AG04450 (cell line): ENCODE data around the gene TBX5. TPM values are rescaled to one million over a fixed set of nuclear protein-coding genes. Genes with fewer than 3 reads are reported as not detected.

ENCODE experiments used
- CTCF ChIA-PET: fragments of 300-600, 350-600 bp; formaldehyde crosslinking; extraction: SDS; loops from one replicate; lab custom pipeline; 2022; ENCODE audit warnings: antibody characterized with exemption, inconsistent platforms; lab: Charles Lee
- POLR2A ChIA-PET: fragments of 350-600 bp; formaldehyde crosslinking; extraction: SDS; loops from one replicate; lab custom pipeline; 2021; ENCODE audit warnings: antibody characterized with exemption, inconsistent platforms; lab: Yijun Ruan, JAX
- DNase-seq: peaks from one replicate; pipeline ENCODE4 v3.0.0-alpha.2; 2011; ENCODE audit warnings: low read depth, low spot score
- H3K27ac ChIP-seq: one replicate; pipeline ENCODE4 v1.5.1; 2012; ENCODE audit warnings: low read depth, low read length, control low read depth
- H3K27me3 ChIP-seq: one replicate; pipeline ENCODE4 v1.6.0; 2012; ENCODE audit warnings: low read length; ENCODE audit not compliant: control insufficient read depth, insufficient read depth
- H3K4me3 ChIP-seq: 2 replicates; pipeline ENCODE4 v1.5.1; 2011; ENCODE audit warnings: mild to moderate bottlenecking, low read depth, low read length, control low read depth
- H3K9me3 ChIP-seq: 2 replicates; pipeline ENCODE4 v1.5.1; 2012; ENCODE audit warnings: low read length; ENCODE audit not compliant: control insufficient read depth, insufficient read depth
- polyA plus RNA-seq: library from polyadenylated mRNA; depleted of rRNA; stranded (reverse); fragments of >200 nt; gene quantifications from 2 replicates; pipeline ENCODE4 v1.2.3, GENCODE V29; 2011
- TF ChIP-seq, protein P1 (sequence below): IDR thresholded peaks from 2 replicates; pipeline ENCODE4 v1.5.1; 2011; ENCODE audit warnings: low read depth, low read length, control low read depth, inconsistent platforms

TBX5 gene
- polyA plus RNA-seq, 1 experiment = 16.8 TPM

DNA sequence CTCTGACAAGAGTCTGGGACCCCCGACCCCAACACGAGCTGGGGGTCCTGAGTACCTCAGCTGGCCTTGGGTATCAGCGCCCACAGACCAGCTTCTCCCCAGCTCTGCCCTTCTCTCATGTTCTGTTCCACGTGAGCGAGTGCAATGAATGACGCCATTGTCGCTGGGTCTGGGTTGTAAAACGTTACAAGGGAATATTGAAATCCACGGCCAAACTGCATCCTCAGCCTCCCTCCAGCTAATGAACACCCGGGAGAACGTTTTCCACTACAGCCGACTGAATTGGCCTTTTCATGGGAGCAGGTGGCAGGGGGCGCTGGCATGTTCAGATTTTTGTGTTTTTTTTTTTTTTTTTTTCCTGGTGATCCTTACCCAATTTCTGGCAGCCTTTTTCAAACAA, 34.7 kb downstream of the TBX5 start:
- DNase-seq = no peak
- Histone ChIP-seq H3K4me3 (no peak overlapping the region), H3K9me3 (no peaks in the 10 kb centered on the region), H3K27ac (no peak overlapping the region), H3K27me3 (no peaks in the 10 kb centered on the region)
- ChIA-PET POLR2A (no interaction called here), CTCF (interaction anchor here (0.7 to 1.9 kb wide), 4 partner anchors 63 to 391 kb away, joined by 3 to 6 read pairs (median 4); no protein-coding TSS in a partner anchor)
- TF ChIP-seq, protein P1, sequence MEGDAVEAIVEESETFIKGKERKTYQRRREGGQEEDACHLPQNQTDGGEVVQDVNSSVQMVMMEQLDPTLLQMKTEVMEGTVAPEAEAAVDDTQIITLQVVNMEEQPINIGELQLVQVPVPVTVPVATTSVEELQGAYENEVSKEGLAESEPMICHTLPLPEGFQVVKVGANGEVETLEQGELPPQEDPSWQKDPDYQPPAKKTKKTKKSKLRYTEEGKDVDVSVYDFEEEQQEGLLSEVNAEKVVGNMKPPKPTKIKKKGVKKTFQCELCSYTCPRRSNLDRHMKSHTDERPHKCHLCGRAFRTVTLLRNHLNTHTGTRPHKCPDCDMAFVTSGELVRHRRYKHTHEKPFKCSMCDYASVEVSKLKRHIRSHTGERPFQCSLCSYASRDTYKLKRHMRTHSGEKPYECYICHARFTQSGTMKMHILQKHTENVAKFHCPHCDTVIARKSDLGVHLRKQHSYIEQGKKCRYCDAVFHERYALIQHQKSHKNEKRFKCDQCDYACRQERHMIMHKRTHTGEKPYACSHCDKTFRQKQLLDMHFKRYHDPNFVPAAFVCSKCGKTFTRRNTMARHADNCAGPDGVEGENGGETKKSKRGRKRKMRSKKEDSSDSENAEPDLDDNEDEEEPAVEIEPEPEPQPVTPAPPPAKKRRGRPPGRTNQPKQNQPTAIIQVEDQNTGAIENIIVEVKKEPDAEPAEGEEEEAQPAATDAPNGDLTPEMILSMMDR = no peak

DNA sequence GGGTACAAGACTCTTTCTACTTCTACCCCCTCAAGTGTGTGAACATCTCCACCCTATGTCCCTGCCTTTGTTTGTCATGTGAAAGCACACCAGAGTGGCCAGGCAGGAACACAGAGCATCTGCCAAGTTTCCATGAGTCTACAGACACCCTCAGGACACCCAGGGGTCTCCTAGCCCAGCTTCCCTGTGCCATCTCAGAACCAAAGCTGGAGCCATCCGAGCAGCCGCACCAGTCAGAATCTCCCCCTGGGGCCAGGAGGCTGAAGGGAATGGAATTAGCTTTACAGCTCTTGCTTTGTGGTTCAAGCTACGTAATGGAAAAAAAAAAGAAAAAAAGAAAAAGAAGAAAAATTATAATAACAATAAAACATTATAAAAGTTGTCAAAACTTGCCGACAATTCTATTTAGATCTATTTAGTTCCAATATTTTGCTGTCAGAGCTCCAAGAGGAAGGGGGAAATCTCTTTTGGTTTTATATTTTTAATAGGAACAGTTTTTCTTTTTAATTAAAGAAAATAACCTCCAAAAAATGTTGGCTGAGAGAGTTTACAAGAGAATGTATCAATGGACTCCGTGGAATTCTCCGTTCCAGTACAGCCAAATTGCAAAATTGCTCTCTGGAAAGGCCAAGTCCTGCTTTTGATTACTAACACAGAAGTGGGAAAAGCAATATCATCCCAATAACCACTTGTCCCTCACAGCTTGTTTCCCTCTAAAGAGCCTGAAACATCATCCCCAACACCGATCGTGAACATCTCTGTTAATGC, 37.1 kb downstream of the TBX5 start:
- H3K4me3 ChIP-seq = no peak overlapping the region
- no peaks in the 10 kb centered on the region; the same call in 1 of the 2 replicates for H3K9me3 ChIP-seq
- TF ChIP-seq, protein P1 = no peak
- no peak for DNase-seq
- ChIA-PET POLR2A (no interaction called here), CTCF (interaction anchor here (0.7 kb wide), 1 partner anchor 140 kb away, joined by 3 read pairs; no protein-coding TSS in a partner anchor)
- no peaks in the 10 kb centered on the region for H3K27me3 ChIP-seq
- H3K27ac ChIP-seq = no peak overlapping the region

DNA sequence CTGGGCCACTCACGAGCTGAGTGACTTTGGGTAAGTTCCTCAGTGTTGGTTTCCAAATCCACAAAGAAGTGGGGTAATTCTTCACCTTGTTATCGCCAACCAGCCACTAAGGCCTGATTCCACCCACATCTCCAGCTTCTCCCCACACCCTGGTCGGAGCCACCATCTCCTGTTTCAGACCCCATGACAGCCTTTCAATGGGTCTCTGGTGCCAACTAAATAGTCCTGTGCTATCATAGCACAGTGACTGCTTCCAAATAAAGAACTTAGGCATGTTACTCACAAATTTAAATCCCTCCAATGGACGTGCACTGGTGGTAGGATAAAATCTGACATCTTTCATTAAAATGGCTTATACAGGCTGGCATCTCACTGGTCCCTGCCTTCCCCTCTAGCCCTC, 44.0 kb downstream of the TBX5 start:
- Histone ChIP-seq H3K9me3 (no peaks in the 10 kb centered on the region; the same call in 1 of the 2 replicates), H3K27me3 (no peaks in the 10 kb centered on the region), H3K4me3 (no peak overlapping the region), H3K27ac (no peak overlapping the region)
- ChIA-PET CTCF (no interaction called here), POLR2A (no interaction called here)
- no peak for DNase-seq
- TF ChIP-seq, protein P1 = no peak

DNA sequence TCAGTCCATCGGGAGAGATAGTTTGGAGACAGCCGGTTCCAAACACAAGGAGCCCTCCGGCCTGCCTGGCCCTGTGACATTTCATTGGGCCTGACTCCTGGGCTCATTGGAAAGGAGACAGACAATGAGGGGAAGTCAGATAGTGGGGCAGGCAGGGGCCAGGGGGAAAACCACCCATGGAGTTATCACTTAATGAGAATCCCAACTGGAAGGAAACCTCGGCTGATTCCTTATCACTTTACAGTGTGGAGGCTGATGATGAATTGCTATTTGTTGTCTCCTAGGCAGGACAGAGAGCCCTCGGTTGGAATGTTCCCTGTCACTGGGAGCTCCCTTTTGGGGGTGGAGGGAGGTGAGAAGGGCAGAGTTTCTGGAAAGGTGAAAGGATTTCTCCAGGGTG, 44.4 kb downstream of the TBX5 start:
- CTCF ChIA-PET = no interaction called here
- no peak overlapping the region for H3K27ac ChIP-seq
- no peaks in the 10 kb centered on the region; the same call in 1 of the 2 replicates for H3K9me3 ChIP-seq
- POLR2A ChIA-PET = no interaction called here
- no peak for DNase-seq
- no peak overlapping the region for H3K4me3 ChIP-seq
- TF ChIP-seq, protein P1 = no peak
- no peaks in the 10 kb centered on the region for H3K27me3 ChIP-seq

DNA sequence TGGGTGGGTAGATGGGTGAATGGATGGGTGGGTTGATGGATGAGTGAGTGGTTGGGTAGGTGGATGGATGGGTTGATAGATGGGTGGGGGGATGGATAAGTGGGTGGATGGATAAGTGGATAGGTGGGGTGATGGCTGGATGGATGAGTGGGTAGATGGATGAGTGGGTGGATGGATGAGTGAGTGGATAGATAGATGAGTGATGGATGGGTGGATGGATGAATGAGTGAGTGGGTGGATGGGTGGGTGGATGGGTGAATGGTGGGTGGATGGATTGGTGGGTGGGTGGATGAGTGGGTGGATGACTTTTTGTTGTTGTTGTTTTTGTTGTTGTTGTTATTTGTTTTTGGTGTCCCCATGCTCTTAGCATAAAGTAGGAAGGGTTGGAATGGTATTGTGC, 45.5 kb downstream of the TBX5 start:
- Histone ChIP-seq H3K4me3 (no peak overlapping the region), H3K27ac (no peak overlapping the region), H3K9me3 (no peaks in the 10 kb centered on the region), H3K27me3 (no peaks in the 10 kb centered on the region)
- DNase-seq = no peak
- POLR2A ChIA-PET = no interaction called here
- TF ChIP-seq, protein P1 = no peak
- CTCF ChIA-PET = no interaction called here
